BE2C (cell line): ENCODE data around the gene EMC9.

Experiments used
- DNase-seq: peaks from one replicate; pipeline ENCODE4 v3.0.0-alpha.2; 2020
- H3K27me3 ChIP-seq: fragments of 250-450 bp; sonication (Bioruptor Pico); 2 replicates; pipeline ENCODE4 v1.5.1; 2020; ENCODE audit warnings: mild to moderate bottlenecking
- H3K36me3 ChIP-seq: fragments of 250-450 bp; sonication (Bioruptor Pico); 2 replicates; pipeline ENCODE4 v1.5.1; 2020; ENCODE audit warnings: mild to moderate bottlenecking
- H3K4me1 ChIP-seq: fragments of 250-450 bp; sonication (Bioruptor Pico); 2 replicates; pipeline ENCODE4 v1.5.1; 2020
- H3K4me3 ChIP-seq: 2 replicates; pipeline ENCODE4 v1.5.1; 2011; ENCODE audit warnings: low read depth, low read length
- H3K9me3 ChIP-seq: fragments of 250-450 bp; sonication (Bioruptor Pico); 2 replicates; pipeline ENCODE4 v1.5.1; 2020
- TF ChIP-seq, protein P1 (sequence below): IDR thresholded peaks from 2 replicates; pipeline ENCODE4 v1.5.1; 2012; ENCODE audit warnings: mild to moderate bottlenecking, low read depth, low read length

The EMC9 gene

DNA sequence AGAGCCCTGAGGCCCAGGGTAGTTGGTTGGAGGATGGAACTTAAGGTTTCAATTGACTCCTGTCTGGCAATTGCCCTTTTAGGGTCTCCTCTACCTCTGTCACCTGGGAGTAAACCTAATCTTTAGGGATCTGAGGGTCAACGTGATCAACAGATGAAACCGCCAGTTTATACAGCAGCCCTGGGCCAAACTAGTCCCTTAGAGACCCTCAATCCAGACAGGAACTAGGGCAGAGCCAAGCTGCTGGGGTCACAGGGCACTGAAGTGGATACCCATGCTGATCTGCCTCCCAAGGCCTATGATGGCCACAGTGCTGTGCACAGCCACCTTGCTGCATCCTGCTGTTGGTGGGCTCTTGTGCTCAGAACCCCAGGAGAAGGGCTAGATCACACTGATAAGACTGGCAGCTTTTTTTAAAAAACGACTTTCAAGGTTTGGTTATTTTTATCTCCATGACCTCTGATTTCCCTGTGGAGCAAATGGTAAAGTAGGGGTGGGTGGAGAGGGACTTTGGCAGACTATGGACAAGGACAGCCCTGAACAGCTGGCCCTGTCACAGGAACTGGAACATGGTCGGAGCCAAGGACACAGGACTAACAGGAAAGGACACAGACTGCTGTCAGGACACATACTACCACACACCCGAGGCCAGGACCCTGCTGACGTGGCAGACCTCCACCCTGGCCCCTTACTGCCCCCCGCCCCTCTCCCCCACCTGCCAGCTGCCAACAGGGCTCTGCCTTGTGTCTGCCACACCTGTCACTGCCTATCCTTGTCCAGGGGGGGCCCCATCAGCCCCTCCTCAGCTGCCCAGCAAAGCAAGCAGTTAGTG, 10.5 kb downstream of the EMC9 start:
- H3K27me3 ChIP-seq = no peaks in the 10 kb centered on the region
- H3K36me3 ChIP-seq = no peaks in the 10 kb centered on the region
- no peaks in the 10 kb centered on the region for H3K9me3 ChIP-seq
- TF ChIP-seq, protein P1, sequence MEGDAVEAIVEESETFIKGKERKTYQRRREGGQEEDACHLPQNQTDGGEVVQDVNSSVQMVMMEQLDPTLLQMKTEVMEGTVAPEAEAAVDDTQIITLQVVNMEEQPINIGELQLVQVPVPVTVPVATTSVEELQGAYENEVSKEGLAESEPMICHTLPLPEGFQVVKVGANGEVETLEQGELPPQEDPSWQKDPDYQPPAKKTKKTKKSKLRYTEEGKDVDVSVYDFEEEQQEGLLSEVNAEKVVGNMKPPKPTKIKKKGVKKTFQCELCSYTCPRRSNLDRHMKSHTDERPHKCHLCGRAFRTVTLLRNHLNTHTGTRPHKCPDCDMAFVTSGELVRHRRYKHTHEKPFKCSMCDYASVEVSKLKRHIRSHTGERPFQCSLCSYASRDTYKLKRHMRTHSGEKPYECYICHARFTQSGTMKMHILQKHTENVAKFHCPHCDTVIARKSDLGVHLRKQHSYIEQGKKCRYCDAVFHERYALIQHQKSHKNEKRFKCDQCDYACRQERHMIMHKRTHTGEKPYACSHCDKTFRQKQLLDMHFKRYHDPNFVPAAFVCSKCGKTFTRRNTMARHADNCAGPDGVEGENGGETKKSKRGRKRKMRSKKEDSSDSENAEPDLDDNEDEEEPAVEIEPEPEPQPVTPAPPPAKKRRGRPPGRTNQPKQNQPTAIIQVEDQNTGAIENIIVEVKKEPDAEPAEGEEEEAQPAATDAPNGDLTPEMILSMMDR = no peak
- H3K4me3 ChIP-seq = no peak overlapping the region
- no peaks in the 10 kb centered on the region for H3K4me1 ChIP-seq
- DNase-seq = no peak

DNA sequence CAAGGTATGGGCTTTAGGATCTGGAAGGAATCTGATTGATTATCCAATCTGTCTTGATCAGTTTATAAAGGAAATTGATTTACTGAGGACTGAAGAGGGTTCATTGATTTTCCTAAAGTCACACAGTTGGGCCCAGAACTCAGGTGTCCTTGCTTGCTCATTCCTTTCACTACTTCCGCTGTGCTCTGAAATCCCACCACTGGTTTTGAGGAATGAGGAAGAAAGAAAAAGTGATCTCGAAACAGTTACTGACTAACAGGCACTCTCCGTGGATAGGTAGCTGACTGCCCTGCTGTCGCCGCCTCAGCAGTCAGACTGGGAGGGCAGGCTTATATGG, 11.0 kb downstream of the EMC9 start, which contains the start of gene FITM1:
Gene FITM1 (plus strand): TSS at position 280 of the 337 bp plus-strand sequence. CDS start 905 bp downstream, outside the sequence.
- H3K36me3 ChIP-seq = no peaks in the 10 kb centered on the region
- H3K4me1 ChIP-seq = no peaks in the 10 kb centered on the region
- TF ChIP-seq, protein P1 = no peak
- H3K27me3 ChIP-seq = no peaks in the 10 kb centered on the region
- no peaks in the 10 kb centered on the region for H3K9me3 ChIP-seq
- no peak for DNase-seq
- no peak within 1 kb of the TSS for H3K4me3 ChIP-seq

DNA sequence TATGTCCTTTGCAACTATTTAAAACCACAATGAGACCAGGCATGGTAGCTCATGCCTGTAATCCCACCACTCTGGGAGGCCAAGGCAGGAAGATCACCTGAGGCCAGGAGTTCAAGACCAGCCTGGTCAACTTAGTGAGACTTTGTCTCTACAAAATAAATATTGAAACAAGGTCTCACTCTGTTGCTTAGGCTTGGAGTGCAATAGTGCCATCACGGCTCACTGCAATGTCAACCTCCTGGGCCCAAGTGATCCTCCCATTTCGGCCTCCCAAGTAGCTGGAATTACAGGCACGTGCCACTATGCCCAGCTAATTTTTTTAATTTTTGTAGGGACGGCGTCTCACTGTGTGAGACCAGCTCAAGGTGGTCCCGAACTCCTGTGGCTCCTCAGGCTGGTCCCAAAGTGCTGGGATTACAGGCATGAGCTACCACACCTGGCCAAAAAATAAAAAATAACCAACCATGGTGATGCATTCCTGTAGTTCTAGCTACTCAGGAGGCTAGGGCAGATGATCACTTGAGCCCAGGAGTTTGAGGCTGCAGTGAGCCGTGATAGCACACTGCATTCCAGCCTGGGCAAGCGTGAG, 11.9 kb downstream of the EMC9 start:
- DNase-seq = no peak
- H3K9me3 ChIP-seq = no peaks in the 10 kb centered on the region
- H3K27me3 ChIP-seq = no peaks in the 10 kb centered on the region
- TF ChIP-seq, protein P1 = no peak
- no peaks in the 10 kb centered on the region for H3K4me1 ChIP-seq
- no peaks in the 10 kb centered on the region for H3K36me3 ChIP-seq
- no peak overlapping the region for H3K4me3 ChIP-seq

GRCh38 chr14:24127673-24128072, 13.7 kb downstream of the EMC9 start:
- no peaks in the 10 kb centered on the region for H3K4me1 ChIP-seq
- DNase-seq = no peak
- no peaks in the 10 kb centered on the region for H3K9me3 ChIP-seq
- no peaks in the 10 kb centered on the region for H3K36me3 ChIP-seq
- no peak overlapping the region for H3K4me3 ChIP-seq
- no peaks in the 10 kb centered on the region for H3K27me3 ChIP-seq
- TF ChIP-seq, protein P1 = no peak

GRCh38 chr14:24126939-24127338, 14.5 kb downstream of the EMC9 start:
- Histone ChIP-seq H3K4me3 (no peak overlapping the region), H3K27me3 (no peaks in the 10 kb centered on the region), H3K4me1 (no peaks in the 10 kb centered on the region), H3K36me3 (no peaks in the 10 kb centered on the region), H3K9me3 (no peaks in the 10 kb centered on the region)
- DNase-seq = no peak
- TF ChIP-seq, protein P1 = no peak
